ENCODE results near the gene RELN.

DNA sequence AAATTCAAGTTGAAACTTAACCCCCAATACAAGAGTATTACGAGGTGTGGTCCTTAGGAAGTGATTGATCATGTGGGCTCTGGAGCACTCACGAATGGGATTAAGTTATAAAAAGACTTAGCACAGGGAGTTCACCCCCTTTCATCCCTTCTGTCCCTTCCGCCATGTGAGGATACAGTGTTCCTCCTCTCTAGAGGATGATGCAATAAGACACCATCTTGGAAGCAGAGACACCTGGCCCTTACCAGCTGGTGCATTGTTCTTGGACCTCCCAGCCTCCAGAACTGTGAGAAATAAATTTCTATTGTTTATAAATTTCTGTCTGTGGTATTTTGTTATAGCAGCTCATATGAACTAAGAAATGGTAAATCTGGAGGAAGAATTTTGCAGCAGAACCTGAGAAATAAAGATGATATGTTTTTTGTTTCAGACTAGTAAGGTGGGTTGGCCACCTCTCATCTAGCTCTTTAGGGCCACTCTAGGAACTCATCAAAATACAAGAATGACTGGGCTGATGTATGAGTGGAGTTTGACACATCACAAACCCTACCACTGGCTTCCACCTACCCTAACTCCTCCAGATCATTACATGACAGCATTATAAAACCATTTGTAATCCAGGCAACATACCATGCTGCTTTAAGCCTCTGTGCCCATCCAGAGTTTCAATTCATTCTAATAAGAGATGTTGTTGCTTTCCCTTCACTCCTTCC, 565.8 kb downstream of the RELN start:
- TF ChIP-seq CTCF (IDR thresholded peaks at IDR 0.05) (no peak), ZFX (IDR thresholded peaks at IDR 0.05; ENCODE audit: borderline replicate concordance) (no peak)

Data from 22Rv1 (cell line).